Liver (tissue), 3 donors: Measurements from ENCODE around the gene TNXB.
"Not testable (repeated sequence)": the region's sequence is repeated elsewhere in the genome, so short reads cannot be mapped to it uniquely, and the experiment has no call there.

Source experiments
- EGR1 ChIP-seq, 2 donors: IDR thresholded peaks; 2 replicates each; pipeline ENCODE4 v1.6.1; 2016 to 2018; ENCODE audit warnings: antibody characterized with exemption in 2 of 2, low read depth in 2 of 2
- FOXA1 ChIP-seq: IDR thresholded peaks from 2 replicates; pipeline ENCODE4 v1.6.1; 2016; ENCODE audit warnings: antibody characterized with exemption
- FOXA2 ChIP-seq: IDR thresholded peaks from 2 replicates; pipeline ENCODE4 v1.6.1; 2016; ENCODE audit warnings: antibody characterized with exemption
- GABPA ChIP-seq, 2 donors: IDR thresholded peaks in 1 of 2; conservative IDR thresholded peaks in 1 of 2; 2 replicates each; pipeline ENCODE4 v1.6.1; 2016; ENCODE audit warnings: antibody characterized with exemption in 2 of 2, mild to moderate bottlenecking in 1 of 2, moderate library complexity in 1 of 2
- SP1 ChIP-seq: IDR thresholded peaks from 2 replicates; pipeline ENCODE4 v1.6.1; 2018; ENCODE audit warnings: antibody characterized with exemption, mild to moderate bottlenecking
- TAF1 ChIP-seq: conservative IDR thresholded peaks from 2 replicates; pipeline ENCODE4 v1.6.1; 2016; ENCODE audit warnings: antibody characterized with exemption, mild to moderate bottlenecking
- TF ChIP-seq, protein P1 (sequence below): fragments of 150-350 bp; IDR thresholded peaks from 2 replicates; pipeline ENCODE4 v1.5.1; 2017; ENCODE audit warnings: improper control_type of control experiment, low read depth, low read length; ENCODE audit not compliant: missing input control
- TF ChIP-seq, protein P2 (sequence below): IDR thresholded peaks from 2 replicates; pipeline ENCODE4 v1.6.1; 2016; ENCODE audit warnings: antibody characterized with exemption
- TF ChIP-seq, protein P3 (sequence below): IDR thresholded peaks from 2 replicates; pipeline ENCODE4 v1.6.1; 2016; ENCODE audit warnings: antibody characterized with exemption, mild to moderate bottlenecking
- donor health status: healthy.
- donor health status: healthy.

DNA sequence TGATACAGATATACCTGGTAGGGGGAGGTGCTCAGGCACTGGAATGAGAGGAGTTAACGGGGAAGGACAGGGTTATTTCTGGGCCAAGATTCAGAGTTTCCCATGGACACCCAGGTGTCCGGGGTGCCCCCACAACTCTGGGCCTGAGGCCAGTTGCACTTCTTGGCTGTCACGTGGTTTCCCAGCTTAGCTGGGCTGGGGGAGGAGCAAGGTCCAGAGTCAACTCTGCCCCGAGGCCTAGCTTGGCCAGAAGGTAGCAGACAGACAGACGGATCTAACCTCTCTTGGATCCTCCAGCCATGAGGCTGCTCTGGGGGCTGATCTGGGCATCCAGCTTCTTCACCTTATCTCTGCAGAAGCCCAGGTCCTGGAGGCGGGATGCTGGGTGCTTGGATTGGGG lies 94.6 kb downstream of the TNXB start, which contains the start of gene C4B:
- TF ChIP-seq, protein P1, sequence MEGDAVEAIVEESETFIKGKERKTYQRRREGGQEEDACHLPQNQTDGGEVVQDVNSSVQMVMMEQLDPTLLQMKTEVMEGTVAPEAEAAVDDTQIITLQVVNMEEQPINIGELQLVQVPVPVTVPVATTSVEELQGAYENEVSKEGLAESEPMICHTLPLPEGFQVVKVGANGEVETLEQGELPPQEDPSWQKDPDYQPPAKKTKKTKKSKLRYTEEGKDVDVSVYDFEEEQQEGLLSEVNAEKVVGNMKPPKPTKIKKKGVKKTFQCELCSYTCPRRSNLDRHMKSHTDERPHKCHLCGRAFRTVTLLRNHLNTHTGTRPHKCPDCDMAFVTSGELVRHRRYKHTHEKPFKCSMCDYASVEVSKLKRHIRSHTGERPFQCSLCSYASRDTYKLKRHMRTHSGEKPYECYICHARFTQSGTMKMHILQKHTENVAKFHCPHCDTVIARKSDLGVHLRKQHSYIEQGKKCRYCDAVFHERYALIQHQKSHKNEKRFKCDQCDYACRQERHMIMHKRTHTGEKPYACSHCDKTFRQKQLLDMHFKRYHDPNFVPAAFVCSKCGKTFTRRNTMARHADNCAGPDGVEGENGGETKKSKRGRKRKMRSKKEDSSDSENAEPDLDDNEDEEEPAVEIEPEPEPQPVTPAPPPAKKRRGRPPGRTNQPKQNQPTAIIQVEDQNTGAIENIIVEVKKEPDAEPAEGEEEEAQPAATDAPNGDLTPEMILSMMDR = not testable (repeated sequence)
- TF ChIP-seq, protein P2, sequence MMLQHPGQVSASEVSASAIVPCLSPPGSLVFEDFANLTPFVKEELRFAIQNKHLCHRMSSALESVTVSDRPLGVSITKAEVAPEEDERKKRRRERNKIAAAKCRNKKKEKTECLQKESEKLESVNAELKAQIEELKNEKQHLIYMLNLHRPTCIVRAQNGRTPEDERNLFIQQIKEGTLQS = not testable (repeated sequence)
- TF ChIP-seq GABPA (IDR thresholded peaks at IDR 0.05 in 1 of 2, conservative IDR thresholded peaks at IDR 0.05 in 1 of 2); FOXA2; EGR1 (IDR thresholded peaks at IDR 0.05; ENCODE audit: low read depth in 2 of 2); TAF1; SP1; FOXA1: not testable (repeated sequence)
- TF ChIP-seq, protein P3, sequence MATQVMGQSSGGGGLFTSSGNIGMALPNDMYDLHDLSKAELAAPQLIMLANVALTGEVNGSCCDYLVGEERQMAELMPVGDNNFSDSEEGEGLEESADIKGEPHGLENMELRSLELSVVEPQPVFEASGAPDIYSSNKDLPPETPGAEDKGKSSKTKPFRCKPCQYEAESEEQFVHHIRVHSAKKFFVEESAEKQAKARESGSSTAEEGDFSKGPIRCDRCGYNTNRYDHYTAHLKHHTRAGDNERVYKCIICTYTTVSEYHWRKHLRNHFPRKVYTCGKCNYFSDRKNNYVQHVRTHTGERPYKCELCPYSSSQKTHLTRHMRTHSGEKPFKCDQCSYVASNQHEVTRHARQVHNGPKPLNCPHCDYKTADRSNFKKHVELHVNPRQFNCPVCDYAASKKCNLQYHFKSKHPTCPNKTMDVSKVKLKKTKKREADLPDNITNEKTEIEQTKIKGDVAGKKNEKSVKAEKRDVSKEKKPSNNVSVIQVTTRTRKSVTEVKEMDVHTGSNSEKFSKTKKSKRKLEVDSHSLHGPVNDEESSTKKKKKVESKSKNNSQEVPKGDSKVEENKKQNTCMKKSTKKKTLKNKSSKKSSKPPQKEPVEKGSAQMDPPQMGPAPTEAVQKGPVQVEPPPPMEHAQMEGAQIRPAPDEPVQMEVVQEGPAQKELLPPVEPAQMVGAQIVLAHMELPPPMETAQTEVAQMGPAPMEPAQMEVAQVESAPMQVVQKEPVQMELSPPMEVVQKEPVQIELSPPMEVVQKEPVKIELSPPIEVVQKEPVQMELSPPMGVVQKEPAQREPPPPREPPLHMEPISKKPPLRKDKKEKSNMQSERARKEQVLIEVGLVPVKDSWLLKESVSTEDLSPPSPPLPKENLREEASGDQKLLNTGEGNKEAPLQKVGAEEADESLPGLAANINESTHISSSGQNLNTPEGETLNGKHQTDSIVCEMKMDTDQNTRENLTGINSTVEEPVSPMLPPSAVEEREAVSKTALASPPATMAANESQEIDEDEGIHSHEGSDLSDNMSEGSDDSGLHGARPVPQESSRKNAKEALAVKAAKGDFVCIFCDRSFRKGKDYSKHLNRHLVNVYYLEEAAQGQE = not testable (repeated sequence)
